MCF 10A (cell line): Measurements from ENCODE around the gene BPIFB3. TPM values are rescaled to one million over a fixed set of nuclear protein-coding genes. Genes with fewer than 3 reads are reported as not detected.

Source experiments
- BruUV-seq: library from RNA; stranded (reverse); fragments of 400-500 nt; replicated peaks from 2 replicates; lab custom pipeline; 2021; lab: Mats Ljungman, UMichigan
- CTCF ChIA-PET: fragments of 300-600 bp; sonication (Branson Sonifier 250); formaldehyde crosslinking; extraction: SDS; loops from one replicate; lab custom pipeline; 2021; ENCODE audit warnings: antibody characterized with exemption, inconsistent platforms; lab: Yijun Ruan, JAX
- POLR2A ChIA-PET: fragments of 300-600, 350-650 bp; sonication (Branson Sonifier 250); formaldehyde crosslinking; extraction: SDS; loops from one replicate; lab custom pipeline; 2020; ENCODE audit warnings: antibody characterized with exemption, inconsistent platforms; lab: Yijun Ruan, JAX
- DNase-seq: peaks from one replicate; pipeline ENCODE4 v3.0.0-alpha.2; 2018; ENCODE audit not compliant: unreplicated experiment
- H3K27ac Mint-ChIP-seq: one replicate; pipeline ENCODE4 v1.8.0; 2022; ENCODE audit warnings: mild to moderate bottlenecking, low read depth, mixed read lengths; ENCODE audit not compliant: unreplicated experiment
- H3K27me3 Mint-ChIP-seq: one replicate; pipeline ENCODE4 v1.8.0; 2022; ENCODE audit warnings: mixed read lengths; ENCODE audit not compliant: insufficient read depth, unreplicated experiment
- H3K36me3 Mint-ChIP-seq: one replicate; pipeline ENCODE4 v1.8.0; 2022; ENCODE audit warnings: mild to moderate bottlenecking, moderate library complexity, mixed read lengths; ENCODE audit not compliant: insufficient read depth, unreplicated experiment
- H3K4me1 Mint-ChIP-seq: one replicate; pipeline ENCODE4 v1.8.0; 2022; ENCODE audit warnings: mixed read lengths; ENCODE audit not compliant: insufficient read depth, unreplicated experiment
- H3K4me3 Mint-ChIP-seq: one replicate; pipeline ENCODE4 v1.8.0; 2022; ENCODE audit warnings: mild to moderate bottlenecking, moderate library complexity, mixed read lengths; ENCODE audit not compliant: unreplicated experiment
- H3K9me3 Mint-ChIP-seq: one replicate; pipeline ENCODE4 v1.8.0; 2022; ENCODE audit warnings: mixed read lengths; ENCODE audit not compliant: unreplicated experiment
- intact Hi-C: fragments of 100-400 bp; cut with micrococcal nuclease; formaldehyde crosslinking; loops from 2 replicates; pipeline ENCODE4 v1.14.1; 2022
- total RNA-seq: library from RNA; stranded (reverse); gene quantifications from 2 replicates; pipeline ENCODE4 v1.2.3, GENCODE V29; 2022
- TF ChIP-seq, protein P1 (sequence below): fragments of 200-600 bp; IDR thresholded peaks from one replicate; pipeline ENCODE4 v1.8.0; 2022; ENCODE audit warnings: antibody characterized with exemption, mild to moderate bottlenecking; ENCODE audit not compliant: unreplicated experiment

Gene BPIFB3
- total RNA-seq, 1 experiment from 2014 or later = not detected

DNA sequence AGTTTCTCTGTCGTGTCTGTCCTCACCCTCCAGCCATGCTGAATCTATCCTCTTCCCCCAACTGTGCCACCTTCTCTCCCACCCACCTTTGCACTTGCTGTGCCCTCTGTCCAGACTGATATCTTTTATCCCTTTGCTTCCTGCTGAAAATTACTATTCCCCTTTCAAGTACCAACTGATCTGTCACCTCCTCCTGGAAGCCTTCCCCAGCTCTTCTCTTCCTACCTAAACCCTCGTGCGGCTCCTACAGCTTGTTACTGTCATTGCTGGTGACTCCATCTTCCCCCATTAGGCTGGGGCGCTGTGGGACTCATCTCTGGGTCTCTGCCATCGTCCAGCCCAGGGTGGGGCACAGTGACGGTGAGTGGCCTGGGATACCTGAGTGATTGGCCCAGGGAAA lies 21.1 kb upstream of the BPIFB3 start:
- Mint-ChIP-seq H3K27me3 (peaks cover 19% of the 10 kb centered on the region), H3K36me3 (no peaks in the 10 kb centered on the region), H3K4me1 (no peaks in the 10 kb centered on the region), H3K27ac (no peak overlapping the region), H3K4me3 (no peak overlapping the region), H3K9me3 (no peaks in the 10 kb centered on the region)
- DNase-seq = no peak
- ChIA-PET POLR2A (no interaction called here), CTCF (interaction anchor here (1.1 kb wide), 1 partner anchor 34 kb away, joined by 3 read pairs; no protein-coding TSS in a partner anchor)
- intact Hi-C loops = no loop called here
- TF ChIP-seq, protein P1, sequence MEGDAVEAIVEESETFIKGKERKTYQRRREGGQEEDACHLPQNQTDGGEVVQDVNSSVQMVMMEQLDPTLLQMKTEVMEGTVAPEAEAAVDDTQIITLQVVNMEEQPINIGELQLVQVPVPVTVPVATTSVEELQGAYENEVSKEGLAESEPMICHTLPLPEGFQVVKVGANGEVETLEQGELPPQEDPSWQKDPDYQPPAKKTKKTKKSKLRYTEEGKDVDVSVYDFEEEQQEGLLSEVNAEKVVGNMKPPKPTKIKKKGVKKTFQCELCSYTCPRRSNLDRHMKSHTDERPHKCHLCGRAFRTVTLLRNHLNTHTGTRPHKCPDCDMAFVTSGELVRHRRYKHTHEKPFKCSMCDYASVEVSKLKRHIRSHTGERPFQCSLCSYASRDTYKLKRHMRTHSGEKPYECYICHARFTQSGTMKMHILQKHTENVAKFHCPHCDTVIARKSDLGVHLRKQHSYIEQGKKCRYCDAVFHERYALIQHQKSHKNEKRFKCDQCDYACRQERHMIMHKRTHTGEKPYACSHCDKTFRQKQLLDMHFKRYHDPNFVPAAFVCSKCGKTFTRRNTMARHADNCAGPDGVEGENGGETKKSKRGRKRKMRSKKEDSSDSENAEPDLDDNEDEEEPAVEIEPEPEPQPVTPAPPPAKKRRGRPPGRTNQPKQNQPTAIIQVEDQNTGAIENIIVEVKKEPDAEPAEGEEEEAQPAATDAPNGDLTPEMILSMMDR = no peak
- BruUV-seq = no TSS peak

DNA sequence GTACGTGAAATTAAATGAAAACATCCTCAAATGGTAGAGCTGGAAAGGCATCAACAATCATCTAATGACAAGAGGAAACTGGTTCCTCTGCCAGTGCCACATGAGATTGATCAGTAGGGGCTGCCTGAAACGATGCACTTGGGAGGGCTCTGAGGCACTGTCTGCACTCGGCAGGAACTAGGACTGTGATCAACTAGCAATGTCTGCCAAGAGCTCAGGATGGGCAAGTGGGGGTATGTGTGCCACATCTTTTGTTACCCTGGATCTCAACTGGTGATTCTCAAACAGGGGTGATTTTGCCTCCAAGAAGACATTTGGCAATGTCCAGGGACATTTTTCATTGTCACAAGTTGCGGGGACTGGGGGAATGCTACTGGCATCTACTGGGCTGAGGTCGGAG lies 20.3 kb upstream of the BPIFB3 start:
- no TSS peak for BruUV-seq
- DNase-seq = no peak
- no peaks in the 10 kb centered on the region for H3K4me1 Mint-ChIP-seq
- no peak overlapping the region for H3K4me3 Mint-ChIP-seq
- ChIA-PET CTCF (no interaction called here), POLR2A (no interaction called here)
- TF ChIP-seq, protein P1 = no peak
- H3K27ac Mint-ChIP-seq = no peak overlapping the region
- no peaks in the 10 kb centered on the region for H3K36me3 Mint-ChIP-seq
- no peaks in the 10 kb centered on the region for H3K9me3 Mint-ChIP-seq
- peaks cover 27% of the 10 kb centered on the region for H3K27me3 Mint-ChIP-seq
- intact Hi-C loops = no loop called here

DNA sequence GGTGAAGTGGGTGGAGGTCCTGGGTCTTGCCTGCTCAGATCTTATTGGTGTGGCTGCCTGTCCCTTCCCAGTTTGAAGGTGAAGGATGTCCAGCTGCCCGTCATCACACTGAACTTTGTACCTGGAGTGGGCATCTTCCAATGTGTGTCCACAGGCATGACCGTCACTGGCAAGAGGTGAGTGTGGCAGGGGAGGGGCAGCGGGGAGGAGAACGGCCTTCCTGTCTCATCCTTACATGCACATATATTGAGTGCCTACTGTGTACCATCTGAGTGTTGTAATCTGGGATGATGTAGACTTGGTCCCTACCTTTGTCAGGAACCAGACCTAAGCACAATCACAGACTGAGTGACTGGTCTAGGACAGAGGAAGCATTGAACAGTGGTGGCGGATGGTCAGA lies 19.6 kb upstream of the BPIFB3 start:
- ChIA-PET CTCF (no interaction called here), POLR2A (interaction anchor here (1.0 kb wide), 1 partner anchor 10 kb away, joined by 3 read pairs; no protein-coding TSS in a partner anchor)
- Mint-ChIP-seq H3K4me1 (no peaks in the 10 kb centered on the region), H3K4me3 (no peak overlapping the region), H3K9me3 (no peaks in the 10 kb centered on the region), H3K36me3 (no peaks in the 10 kb centered on the region), H3K27me3 (peaks cover 34% of the 10 kb centered on the region), H3K27ac (no peak overlapping the region)
- no TSS peak for BruUV-seq
- TF ChIP-seq, protein P1 = no peak
- intact Hi-C loops = no loop called here
- no peak for DNase-seq

- no TSS peak for BruUV-seq
- H3K27me3 Mint-ChIP-seq = peaks cover 41% of the 10 kb centered on the region
- DNase-seq = no peak
- intact Hi-C loops = no loop called here
- H3K4me1 Mint-ChIP-seq = no peaks in the 10 kb centered on the region
- H3K36me3 Mint-ChIP-seq = no peaks in the 10 kb centered on the region
- no peaks in the 10 kb centered on the region for H3K9me3 Mint-ChIP-seq
- TF ChIP-seq, protein P1 = no peak
- no peak overlapping the region for H3K4me3 Mint-ChIP-seq
- ChIA-PET POLR2A (interaction anchor here (1.0 kb wide), 1 partner anchor 10 kb away, joined by 3 read pairs; no protein-coding TSS in a partner anchor), CTCF (no interaction called here)
- H3K27ac Mint-ChIP-seq = no peak overlapping the region
These were observed 18.7 kb upstream of the BPIFB3 start for GRCh38 chr20:33034901-33035492.
